Aorta (tissue), 5 donors: ENCODE results near the gene UGT1A8. TPM values are rescaled to one million over a fixed set of nuclear protein-coding genes. Genes with fewer than 3 reads are reported as not detected.

ENCODE experiments used
- ATAC-seq: fragments of 200-7000 bp; cut with Tn5 transposase; one replicate; pipeline ENCODE4 v1.9.1; 2022; ENCODE audit warnings: moderate library complexity; ENCODE audit not compliant: low FRiP score
- DNase-seq, 2 donors: peaks; one replicate each; pipeline ENCODE4 v3.0.0-alpha.2; 2020
- H3K27ac ChIP-seq, 2 donors: one replicate each; pipeline ENCODE4 v1.5.1; 2013; ENCODE audit warnings: low read length in 2 of 2, mild to moderate bottlenecking in 2 of 2, moderate library complexity in 2 of 2, control low read depth in 1 of 2, inconsistent platforms in 1 of 2, low read depth in 1 of 2
- H3K27me3 ChIP-seq, 2 donors: one replicate each; pipeline ENCODE4 v1.6.1; 2013; ENCODE audit warnings: control low read depth in 1 of 2, low read length in 1 of 2, mild to moderate bottlenecking in 1 of 2, moderate library complexity in 1 of 2; ENCODE audit not compliant: insufficient read depth in 2 of 2, control insufficient read depth in 1 of 2
- H3K36me3 ChIP-seq, 2 donors: one replicate each; pipeline ENCODE4 v1.6.1; 2013; ENCODE audit warnings: control low read depth in 1 of 2, low read length in 1 of 2, mild to moderate bottlenecking in 1 of 2; ENCODE audit not compliant: insufficient read depth in 2 of 2, control insufficient read depth in 1 of 2
- H3K4me1 ChIP-seq, 2 donors: one replicate each; pipeline ENCODE4 v1.6.1; 2013; ENCODE audit warnings: low read length in 2 of 2, control low read depth in 1 of 2, mild to moderate bottlenecking in 1 of 2, moderate library complexity in 1 of 2; ENCODE audit not compliant: insufficient read depth in 2 of 2, control insufficient read depth in 1 of 2
- H3K4me3 ChIP-seq, 2 donors: one replicate each; pipeline ENCODE4 v1.5.1; 2013; ENCODE audit warnings: low read length in 2 of 2, control low read depth in 1 of 2, mild to moderate bottlenecking in 1 of 2
- H3K9me3 ChIP-seq: one replicate; pipeline ENCODE4 v1.6.1; 2013; ENCODE audit warnings: mild to moderate bottlenecking, low read length; ENCODE audit not compliant: control insufficient read depth
- WGBS, 2 donors: extraction: QIAGEN DNeasy Blood & Tissue Kit; methylation state at CpG; one replicate each; pipeline ENCODE4 v1.1.7; 2013; 5-methylcytosine and 5-hydroxymethylcytosine counted together
- intact Hi-C, 2 donors: fragments of 100-400 bp; cut with DNase I; formaldehyde crosslinking; loops; one replicate each; pipeline versions ENCODE4 v1.14.2 to v1.15.0; 2022
- polyA plus RNA-seq, 2 donors: library from polyadenylated mRNA; stranded (reverse); fragments of 200-250 nt; gene quantifications; one replicate each; pipeline ENCODE4 v1.2.3, GENCODE V29; 2013
- total RNA-seq, 2 donors: library from RNA; stranded (reverse); fragmentation: NEBNext Ultra II Directional; extraction: Animal tissue kit (Norgen Biotek cat#: 25700); gene quantifications; one replicate each; pipeline ENCODE4 v1.2.1, GENCODE V29; 2021
- donor health status: healthy with polysubstance abuse.
- donor health status: Bipolar disorder and iron deficiency.
- donor health status: DM: no; HTN: no; CAD: no.
- donor health status: DM: no; HTN: no; CAD: no.
- donor health status: DM: yes; HTN: yes; CAD: no.

UGT1A8 gene
- total and polyA plus RNA-seq, 4 donors, result 1.0 TPM; not detected in 3

GRCh38 chr2:233756429-233757081 is 139.1 kb downstream of the UGT1A8 start:
- H3K4me1 ChIP-seq, result no peaks in the 10 kb centered on the region
- no peaks in the 10 kb centered on the region for H3K36me3 ChIP-seq
- ATAC-seq, result no peak
- intact Hi-C loops, result no loop called here
- no peaks in the 10 kb centered on the region for H3K9me3 ChIP-seq
- H3K27ac ChIP-seq, result no peak overlapping the region
- WGBS, 2 donors, result 75 to 77% methylated on average over 7 of the region's 7 CpGs
- H3K27me3 ChIP-seq, result no peaks in the 10 kb centered on the region
- DNase-seq, result no peak
- H3K4me3 ChIP-seq, result no peak overlapping the region

GRCh38 chr2:233758141-233758540 is 140.7 kb downstream of the UGT1A8 start:
- no peaks in the 10 kb centered on the region for H3K27me3 ChIP-seq
- intact Hi-C loops, result no loop called here
- no peak overlapping the region for H3K4me3 ChIP-seq
- no peaks in the 10 kb centered on the region for H3K36me3 ChIP-seq
- no peak overlapping the region for H3K27ac ChIP-seq
- no peak for ATAC-seq
- no peaks in the 10 kb centered on the region for H3K4me1 ChIP-seq
- no peak for DNase-seq
- no peaks in the 10 kb centered on the region for H3K9me3 ChIP-seq

- Histone ChIP-seq H3K27me3 (no peaks in the 10 kb centered on the region), H3K4me1 (no peaks in the 10 kb centered on the region), H3K9me3 (no peaks in the 10 kb centered on the region), H3K36me3 (no peaks in the 10 kb centered on the region), H3K27ac (no peak overlapping the region), H3K4me3 (no peak overlapping the region)
- 87 to 96% methylated on average over 2 of the region's 2 CpGs for WGBS, 2 donors
- no peak for DNase-seq
- no peak for ATAC-seq
- intact Hi-C loops, result no loop called here
Measured at GRCh38 chr2:233758849-233759248, 141.4 kb downstream of the UGT1A8 start.

GRCh38 chr2:233760043-233760442 is 142.6 kb downstream of the UGT1A8 start, which contains the start of gene UGT1A1:
UGT1A1 (plus strand) TSS chr2:233760270; CDS start chr2:233760288, 18 bp downstream.
- no peaks in the 10 kb centered on the region for H3K9me3 ChIP-seq
- intact Hi-C loops, result no loop called here
- no peaks in the 10 kb centered on the region for H3K36me3 ChIP-seq
- no peaks in the 10 kb centered on the region for H3K4me1 ChIP-seq
- no peak for DNase-seq
- no peak within 1 kb of the TSS for H3K4me3 ChIP-seq
- H3K27me3 ChIP-seq, result no peaks in the 10 kb centered on the region
- ATAC-seq, result no peak
- H3K27ac ChIP-seq, result no peak within 1 kb of the TSS
- WGBS, 2 donors, result 93 to 94% methylated on average over 6 of the region's 6 CpGs

GRCh38 chr2:233761040-233761769 is 143.8 kb downstream of the UGT1A8 start:
- intact Hi-C loops, result no loop called here
- H3K36me3 ChIP-seq, result no peaks in the 10 kb centered on the region
- no peak overlapping the region for H3K27ac ChIP-seq
- WGBS, 2 donors, result 78 to 83% methylated on average over 4 of the region's 4 CpGs
- DNase-seq, result no peak
- no peaks in the 10 kb centered on the region for H3K9me3 ChIP-seq
- no peak for ATAC-seq
- H3K4me1 ChIP-seq, result no peaks in the 10 kb centered on the region
- no peaks in the 10 kb centered on the region for H3K27me3 ChIP-seq
- H3K4me3 ChIP-seq, result no peak overlapping the region

- DNase-seq (no peak), ATAC-seq (no peak)
- Histone ChIP-seq H3K9me3 (no peaks in the 10 kb centered on the region), H3K27me3 (no peaks in the 10 kb centered on the region), H3K27ac (no peak overlapping the region), H3K36me3 (no peaks in the 10 kb centered on the region), H3K4me3 (no peak overlapping the region), H3K4me1 (no peaks in the 10 kb centered on the region)
- WGBS, 2 donors, result 69 to 70% methylated on average over 7 of the region's 7 CpGs
- intact Hi-C loops, result no loop called here
Measured at GRCh38 chr2:233764264-233764663, 146.8 kb downstream of the UGT1A8 start.

- Histone ChIP-seq H3K9me3 (no peaks in the 10 kb centered on the region), H3K27ac (no peak overlapping the region), H3K27me3 (no peaks in the 10 kb centered on the region), H3K36me3 (no peaks in the 10 kb centered on the region), H3K4me3 (no peak overlapping the region), H3K4me1 (no peaks in the 10 kb centered on the region)
- DNase-seq (no peak), ATAC-seq (no peak)
- WGBS, 2 donors, result 47 to 49% methylated on average over 3 of the region's 3 CpGs
- intact Hi-C loops, result no loop called here
Measured at GRCh38 chr2:233764761-233765160, 147.3 kb downstream of the UGT1A8 start.

- 73 to 77% methylated on average over 4 of the region's 4 CpGs for WGBS, 2 donors
- Histone ChIP-seq H3K9me3 (no peaks in the 10 kb centered on the region), H3K4me1 (no peaks in the 10 kb centered on the region), H3K27ac (no peak overlapping the region), H3K27me3 (no peaks in the 10 kb centered on the region), H3K36me3 (no peaks in the 10 kb centered on the region), H3K4me3 (no peak overlapping the region)
- ATAC-seq (no peak), DNase-seq (no peak)
- intact Hi-C loops, result no loop called here
Measured at GRCh38 chr2:233766416-233766815, 149.0 kb downstream of the UGT1A8 start.

- Histone ChIP-seq H3K27me3 (no peaks in the 10 kb centered on the region), H3K4me3 (no peak overlapping the region), H3K9me3 (no peaks in the 10 kb centered on the region), H3K36me3 (no peaks in the 10 kb centered on the region), H3K4me1 (no peaks in the 10 kb centered on the region), H3K27ac (no peak overlapping the region)
- 67 to 73% methylated on average over 4 of the region's 4 CpGs for WGBS, 2 donors
- DNase-seq (no peak), ATAC-seq (no peak)
- intact Hi-C loops, result no loop called here
Measured at GRCh38 chr2:233768076-233768475, 150.6 kb downstream of the UGT1A8 start.
